Stimulated activated CD4-positive, alpha-beta T cell treated with anti-CD3 and anti-CD28 coated beads, TNF-alpha, amount 100 ng/mL, for 4 hours (primary cell): ENCODE data around the gene GGTA1.

ENCODE experiments used
- DNase-seq, 3 experiments: peaks; one replicate each; pipeline ENCODE4 v3.0.0-alpha.2; 2020; ENCODE audit warnings: low read depth in 3 of 3

GGTA1 gene

DNA sequence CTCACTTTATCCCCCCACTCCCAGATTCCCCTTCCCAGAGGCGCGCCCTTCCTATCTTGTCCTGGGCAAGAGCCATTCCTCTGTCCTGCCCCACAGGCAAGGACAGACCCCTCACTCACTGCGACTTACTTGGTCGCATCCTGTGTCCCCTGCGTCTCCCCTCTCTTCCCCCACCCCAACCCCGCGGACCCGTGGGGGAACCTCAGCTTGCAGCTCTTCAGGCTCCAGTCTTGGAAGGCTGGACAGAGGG is 542 bp downstream of the GGTA1 start:
- no peak for DNase-seq

DNA sequence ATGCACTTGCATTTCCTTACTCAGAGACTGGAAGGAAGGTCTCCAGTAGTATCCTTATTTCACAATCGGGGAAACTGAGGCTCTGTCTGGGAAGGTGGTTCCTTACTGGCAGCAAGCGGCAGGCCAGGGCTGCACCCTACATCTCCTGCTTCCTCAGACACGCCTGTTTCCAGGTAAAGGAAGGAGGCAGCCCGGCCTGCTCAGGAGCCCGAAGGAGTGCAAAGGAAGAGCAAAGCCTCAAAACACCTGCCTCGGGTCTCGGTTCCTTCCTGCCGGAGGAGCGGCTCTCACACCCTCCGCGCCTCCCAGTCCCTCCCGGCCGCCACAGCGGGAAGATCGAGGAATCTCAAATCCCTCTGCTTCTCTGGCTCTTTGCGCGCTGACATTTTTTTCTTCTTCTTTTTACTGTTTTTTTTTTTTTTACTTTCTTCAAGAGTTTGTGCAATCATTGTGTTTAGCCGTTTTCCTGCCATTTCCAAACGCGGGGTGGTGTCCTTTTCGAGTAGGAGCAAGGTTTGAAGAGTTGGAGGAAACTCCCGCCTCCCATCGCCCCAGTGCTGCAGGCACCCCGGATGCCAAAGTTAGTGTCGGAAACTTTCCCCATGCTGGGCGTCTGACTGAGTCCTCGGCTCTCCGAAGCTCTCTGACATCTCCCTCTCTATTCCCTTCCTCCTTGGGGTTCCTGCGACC is 1.0 kb downstream of the GGTA1 start:
- DNase-seq, result no peak

DNA sequence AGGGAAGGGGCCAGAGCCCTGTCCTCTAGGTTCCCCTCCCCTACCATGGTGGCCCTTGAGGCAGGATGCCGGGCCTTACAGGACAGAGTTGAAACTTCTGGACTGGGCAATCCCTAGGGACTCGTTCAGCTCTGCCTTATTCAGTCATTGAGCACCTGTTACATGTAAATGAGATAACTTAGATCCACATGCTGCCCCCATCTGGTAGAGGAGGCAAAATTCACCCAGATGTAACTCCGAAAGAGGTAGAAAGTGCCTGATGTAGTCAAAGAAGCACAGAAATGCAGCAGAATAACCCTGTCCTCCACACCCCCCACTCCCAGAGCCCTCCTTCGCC is 1.5 kb downstream of the GGTA1 start:
- DNase-seq, result peak in 1 of 3 experiments; percentile 3

DNA sequence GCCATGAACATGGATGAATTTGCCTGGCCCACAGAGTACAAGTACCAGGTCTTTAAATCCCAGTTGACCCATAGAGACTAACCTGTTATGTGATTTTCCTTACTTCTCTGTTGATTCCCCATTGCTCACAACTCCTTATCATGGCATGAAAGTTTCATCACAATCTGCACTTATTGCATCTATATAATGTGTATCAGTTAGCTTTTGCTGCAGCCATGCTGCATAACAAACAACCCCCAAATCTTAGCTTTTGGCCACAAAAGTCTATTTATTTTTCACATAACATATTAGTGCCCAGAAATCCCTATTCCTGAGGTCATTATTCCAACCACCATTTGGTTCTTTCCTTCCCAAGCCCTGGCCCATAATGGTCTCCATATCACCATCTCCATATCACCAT is 3.7 kb downstream of the GGTA1 start:
- DNase-seq, result no peak

DNA sequence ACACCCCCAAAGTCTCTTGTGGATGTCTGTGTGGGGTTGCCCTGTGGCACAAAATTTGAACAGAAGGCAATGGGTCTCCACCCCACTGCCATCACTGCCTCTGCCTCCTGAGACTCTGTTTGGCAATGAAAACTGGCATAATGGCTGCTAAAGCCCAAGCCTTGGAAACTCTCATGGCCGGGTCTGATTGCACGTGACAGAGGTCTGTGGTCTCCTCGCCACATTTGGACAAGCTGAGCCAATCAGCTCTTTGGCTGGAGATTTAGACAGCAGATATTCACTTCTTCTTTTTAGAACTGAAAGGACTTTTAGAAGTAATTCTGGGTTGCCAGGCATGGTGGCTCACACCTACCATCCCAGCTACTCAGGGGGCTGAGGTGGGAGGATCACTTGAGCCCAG is 5.5 kb downstream of the GGTA1 start:
- no peak for DNase-seq

DNA sequence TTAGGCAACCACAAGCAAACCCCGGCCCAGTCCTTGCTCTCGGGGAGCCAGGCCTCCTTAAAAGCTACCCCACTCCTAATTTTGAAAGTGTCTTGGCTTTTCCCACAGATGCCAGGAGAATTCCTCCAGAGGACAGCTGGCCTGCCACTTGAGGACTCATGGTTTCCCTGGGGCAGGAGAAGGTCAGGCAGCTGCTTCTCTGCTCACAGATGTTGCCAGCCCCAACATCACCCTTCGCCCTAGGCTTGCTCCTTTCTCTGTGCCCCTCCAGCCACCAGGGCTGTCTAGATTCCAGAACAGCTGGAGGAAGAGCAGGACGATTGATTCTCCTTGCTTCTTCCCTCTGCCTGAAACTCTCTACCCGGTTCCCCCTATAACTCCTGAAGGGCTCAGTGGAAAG is 8.5 kb downstream of the GGTA1 start:
- DNase-seq, result no peak

DNA sequence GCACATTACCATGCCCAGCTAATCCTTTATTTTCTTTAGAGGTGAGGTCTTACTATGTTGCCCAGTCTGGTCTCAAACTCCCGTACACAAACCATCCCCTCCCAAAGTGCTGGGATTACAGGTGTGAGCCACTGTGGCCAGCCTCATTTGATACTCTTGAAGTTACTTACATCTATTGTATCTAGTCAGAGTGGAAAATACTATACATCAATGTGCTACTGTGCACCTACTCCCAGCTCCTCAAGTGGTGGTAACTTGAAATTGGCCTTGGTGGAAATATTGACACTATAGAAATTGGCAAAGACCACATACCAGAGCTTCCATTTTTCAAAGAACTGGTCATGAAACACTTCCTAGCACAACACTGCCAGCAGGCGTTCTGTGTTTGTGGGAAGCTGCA is 10.3 kb downstream of the GGTA1 start:
- no peak for DNase-seq

DNA sequence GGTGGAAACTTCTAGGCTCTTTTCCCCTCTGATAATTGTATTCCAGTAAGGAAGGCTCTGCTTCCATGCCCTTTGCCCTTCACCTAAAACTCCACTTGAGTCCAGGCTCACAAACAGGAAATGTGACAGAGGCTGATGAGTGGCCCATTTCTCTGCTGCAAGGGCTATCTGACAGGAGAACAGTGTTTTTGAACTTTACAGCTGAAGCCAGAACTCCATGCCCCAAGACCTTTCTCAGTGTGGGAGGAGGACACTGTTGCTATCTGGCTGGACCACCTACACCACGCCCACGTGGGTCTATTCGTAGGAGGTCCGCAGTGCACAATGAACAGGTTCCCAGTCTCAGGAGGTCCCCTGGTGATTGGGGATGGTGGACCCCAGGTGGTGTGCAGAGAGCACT is 13.6 kb downstream of the GGTA1 start:
- DNase-seq, result no peak

DNA sequence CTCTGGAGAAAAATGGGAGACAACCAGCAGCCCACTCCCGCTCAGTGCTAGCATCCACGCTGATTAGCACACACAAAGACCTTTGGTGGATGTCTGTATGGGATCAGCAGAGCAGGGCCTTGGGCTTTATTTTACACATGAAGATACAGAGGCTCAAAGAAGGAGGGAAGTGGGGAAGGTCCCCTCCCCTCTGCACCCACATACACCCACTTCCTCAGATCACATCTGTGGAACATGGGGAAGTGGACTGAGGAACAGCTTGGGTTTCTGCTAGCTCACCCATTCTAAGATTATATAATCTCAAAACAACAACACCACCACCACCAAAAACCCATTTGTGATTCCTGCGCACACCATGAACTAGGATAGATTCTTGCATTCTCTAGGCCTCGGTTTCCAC is 14.0 kb downstream of the GGTA1 start:
- DNase-seq, result no peak

DNA sequence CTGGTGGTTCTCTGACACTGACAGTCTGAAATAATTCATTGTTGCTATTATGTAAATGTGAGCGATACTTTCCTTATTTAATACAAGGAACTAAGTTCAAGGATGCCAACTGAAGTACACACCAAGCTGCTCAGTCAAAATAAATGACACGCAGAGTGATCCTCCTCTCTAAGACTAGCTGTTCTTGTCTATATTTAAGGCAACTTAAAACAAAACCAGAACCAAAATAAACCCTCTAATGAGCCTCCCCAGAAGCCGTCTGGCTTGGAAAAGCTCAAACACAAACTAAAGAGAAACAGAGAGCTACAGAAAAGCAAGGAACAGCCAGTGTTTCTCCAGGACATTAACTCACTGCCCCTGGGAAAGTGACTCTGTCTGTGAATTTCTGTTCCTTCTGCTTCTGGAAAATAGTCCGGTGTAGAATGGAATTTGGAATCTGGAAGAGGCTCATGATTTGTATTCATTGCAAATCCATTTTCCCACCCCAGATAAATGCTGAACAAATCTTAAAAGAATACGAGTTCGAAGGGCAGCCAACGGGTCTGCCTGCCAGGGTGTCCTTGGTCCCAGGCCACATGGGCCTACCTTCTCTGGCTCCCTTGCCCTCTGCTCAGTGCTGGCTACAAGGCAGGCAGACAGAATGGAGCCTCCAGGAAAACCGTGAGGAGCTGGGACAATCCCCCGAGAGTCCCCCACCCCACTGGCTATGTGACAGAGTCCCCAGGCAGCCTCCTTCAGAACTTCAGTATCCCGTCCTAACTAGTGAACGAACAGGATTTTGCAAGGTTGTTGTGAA is 14.8 kb downstream of the GGTA1 start:
- no peak for DNase-seq

DNA sequence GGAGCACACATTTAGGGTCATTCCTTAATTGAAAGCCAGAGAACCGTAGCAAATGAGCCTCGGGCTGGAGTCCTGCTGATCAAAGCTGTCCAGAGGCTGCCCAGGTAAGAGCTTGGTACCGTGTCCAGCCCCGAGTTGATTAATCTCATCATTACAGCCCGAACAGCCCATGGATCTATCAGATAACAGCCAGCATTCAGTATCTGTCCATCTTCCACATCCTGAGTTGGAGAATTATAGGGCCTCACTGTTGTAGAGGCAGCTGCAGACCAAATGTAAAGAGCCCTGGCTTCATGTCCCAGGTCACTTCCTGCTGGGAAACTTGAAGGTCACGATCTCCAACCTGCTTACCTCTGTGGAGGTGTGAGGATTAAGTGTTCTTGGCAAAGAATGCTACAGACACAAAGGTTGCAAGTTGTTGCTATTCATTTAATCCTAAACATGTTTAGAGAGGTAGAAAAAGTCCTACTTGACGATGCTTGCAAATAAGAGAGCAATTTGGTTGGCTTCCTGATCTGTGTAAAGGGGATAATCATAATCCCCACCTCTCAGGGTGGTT is 16.1 kb downstream of the GGTA1 start:
- DNase-seq, result no peak

DNA sequence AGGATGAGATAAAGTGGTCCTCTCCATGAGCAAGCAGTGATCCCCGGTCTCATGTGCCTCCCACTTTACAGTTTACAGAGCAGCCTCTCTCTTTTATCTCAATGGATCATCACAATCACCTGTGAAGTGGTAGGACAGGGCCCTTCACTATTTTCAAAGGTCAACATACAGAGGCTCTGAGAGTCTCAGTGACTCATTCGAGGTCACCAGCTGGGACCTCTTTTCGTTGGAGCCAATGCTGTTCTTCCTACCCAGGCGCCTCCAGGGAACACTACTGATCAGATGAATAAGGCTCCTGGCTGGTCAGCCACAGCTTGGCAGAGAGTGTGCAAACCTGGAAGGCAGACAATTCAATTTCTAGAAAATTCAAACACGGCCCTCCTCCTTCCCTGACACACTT is 16.6 kb downstream of the GGTA1 start:
- no peak for DNase-seq

DNA sequence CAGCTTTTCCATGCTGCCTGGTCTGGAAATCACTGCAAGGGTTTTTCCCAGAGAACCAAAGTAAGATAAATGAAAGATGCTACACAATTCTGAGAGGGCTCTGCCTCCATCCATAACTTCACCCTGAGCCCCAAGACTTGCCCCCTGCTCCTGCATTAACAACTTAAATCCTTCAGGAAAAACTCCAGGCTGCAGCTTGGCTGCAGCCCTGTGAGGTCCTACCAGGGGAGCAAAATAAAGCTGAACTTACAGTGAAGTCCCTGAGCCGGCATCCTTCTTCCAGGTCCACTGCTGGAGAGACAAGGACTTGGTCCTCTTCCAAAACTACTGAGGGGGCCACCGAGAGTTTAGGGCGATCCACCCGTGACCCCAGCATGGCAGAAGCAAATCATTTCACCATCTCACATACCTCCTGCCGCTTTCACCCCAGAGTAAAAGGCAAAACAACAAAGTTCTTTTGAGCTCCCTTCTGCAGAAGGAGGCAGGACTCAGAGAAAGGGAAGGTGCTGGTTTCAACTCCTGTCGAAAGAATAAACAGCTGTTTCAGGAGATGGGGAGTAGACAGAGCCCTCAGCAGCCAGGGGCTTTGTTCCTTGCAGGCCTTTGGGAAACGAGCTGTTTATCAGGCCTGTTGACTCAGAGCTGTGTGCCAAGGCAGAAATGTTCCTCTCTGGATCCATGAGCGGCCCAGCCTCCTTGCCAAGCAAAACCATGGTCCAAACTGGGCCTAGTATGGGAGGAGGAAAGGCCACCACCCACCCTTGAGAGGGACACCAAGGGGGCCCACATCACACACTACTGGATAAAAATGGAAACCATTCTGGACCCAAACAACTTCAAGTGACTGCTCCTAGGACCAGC is 20.6 kb downstream of the GGTA1 start:
- no peak for DNase-seq

DNA sequence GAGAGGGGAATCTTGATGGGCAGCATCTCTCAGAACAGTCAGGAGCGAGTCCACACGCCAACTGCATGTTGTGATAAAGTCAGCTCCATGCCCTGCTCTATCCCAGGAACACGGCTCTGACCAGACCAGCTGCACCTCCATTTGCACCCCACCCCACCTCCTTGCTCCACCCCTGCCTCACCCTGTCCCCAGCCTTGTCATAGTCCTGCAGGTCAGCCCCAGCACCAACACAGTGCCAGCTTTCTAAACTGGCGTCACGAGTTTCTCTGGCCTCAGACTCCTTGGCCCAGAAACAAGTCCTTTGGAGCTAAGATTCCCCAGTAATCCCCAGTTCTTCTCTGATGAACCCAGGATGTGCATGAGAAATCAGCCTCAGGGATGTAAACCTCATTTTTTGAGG is 23.5 kb downstream of the GGTA1 start:
- no peak for DNase-seq

DNA sequence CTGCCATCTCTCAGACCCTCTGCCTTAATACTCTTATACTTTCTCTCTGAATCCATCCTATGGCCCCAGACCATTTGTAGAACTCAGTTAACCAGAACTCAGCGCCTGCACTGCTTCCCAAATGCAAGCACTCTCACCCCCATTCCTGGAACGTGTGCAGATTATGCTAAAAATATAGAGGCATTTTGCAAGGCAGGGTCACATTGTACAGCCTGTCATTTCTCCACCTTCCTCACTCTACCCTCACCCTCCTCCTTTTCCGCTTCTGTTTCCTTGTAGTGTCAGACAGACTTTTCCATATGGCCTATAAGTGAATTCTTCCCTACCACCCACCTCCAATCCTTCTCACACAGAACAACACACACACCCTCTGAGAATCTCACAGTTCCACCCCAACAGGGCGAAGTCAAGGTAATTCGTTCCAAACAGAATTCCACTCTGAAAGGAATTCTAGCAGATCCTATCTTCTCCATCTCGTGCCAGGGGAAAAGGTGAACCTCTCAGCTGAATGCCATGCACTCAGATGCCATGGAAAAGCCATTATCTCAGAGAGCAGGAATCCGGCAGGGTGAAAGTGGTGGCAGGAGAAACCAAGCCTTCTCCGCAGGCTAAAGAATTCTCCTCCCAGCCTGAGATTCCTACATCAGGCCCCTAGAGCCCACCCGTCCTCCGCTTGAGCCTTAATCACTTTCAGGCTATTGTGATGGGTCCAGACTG is 25.3 kb downstream of the GGTA1 start:
- no peak for DNase-seq

DNA sequence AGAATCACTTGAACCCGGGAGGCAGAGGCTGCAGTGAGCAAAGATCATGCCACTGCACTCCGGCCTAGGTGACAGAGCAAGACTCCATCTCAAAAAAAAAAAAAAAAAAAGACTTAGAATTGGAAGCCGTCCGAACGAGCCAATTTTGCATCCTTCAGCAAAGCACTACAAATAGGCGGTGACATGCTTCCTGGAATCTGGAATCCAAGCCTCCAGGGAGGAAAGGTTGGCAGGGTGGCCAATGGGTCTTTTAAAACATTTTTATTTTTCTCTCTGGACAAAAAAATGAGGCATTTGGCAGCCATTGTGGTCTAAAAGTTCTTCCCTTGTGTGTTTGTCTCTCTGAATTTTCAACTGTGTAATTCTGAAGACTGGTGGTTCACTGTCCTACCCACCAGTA is 26.4 kb downstream of the GGTA1 start:
- DNase-seq, result no peak

DNA sequence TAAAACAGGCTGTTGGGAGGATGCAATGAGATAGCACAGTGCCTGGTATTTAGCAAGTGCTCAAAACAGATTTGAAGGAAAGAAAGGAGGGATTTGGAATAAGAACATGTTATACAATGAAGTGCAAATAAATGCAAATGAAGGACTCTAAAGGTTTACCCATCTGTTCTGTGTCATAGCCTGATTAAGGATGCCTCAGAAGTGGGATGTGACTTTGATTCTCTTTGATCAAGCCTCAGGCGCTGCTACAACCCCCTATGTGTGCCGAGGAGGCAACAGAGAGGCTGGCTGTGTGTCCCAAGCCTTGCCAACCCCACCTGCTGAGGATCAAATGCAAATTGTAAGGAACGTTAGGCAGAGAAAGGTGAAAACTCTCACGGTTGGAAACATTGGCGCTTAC is 27.2 kb downstream of the GGTA1 start:
- DNase-seq, result no peak

DNA sequence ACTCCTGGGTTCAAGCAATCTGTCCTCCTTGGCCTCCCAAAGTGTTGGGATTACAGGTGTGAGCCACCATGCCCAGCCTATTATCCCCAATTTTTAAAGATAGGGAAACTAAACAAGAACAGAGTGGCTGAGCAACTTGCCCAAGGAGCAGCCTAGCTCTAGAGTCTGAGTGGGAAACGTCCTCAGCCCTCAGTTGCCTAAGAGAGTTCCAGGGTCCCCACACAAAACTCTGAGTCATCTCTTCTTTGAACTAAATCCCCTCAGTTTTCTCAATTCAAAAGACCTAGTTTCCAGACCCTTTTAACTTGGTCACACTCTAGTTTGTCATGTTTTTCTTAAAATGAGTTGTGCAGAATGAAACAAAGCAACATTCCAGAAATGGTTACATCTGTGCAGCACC is 33.5 kb downstream of the GGTA1 start:
- DNase-seq, result no peak

DNA sequence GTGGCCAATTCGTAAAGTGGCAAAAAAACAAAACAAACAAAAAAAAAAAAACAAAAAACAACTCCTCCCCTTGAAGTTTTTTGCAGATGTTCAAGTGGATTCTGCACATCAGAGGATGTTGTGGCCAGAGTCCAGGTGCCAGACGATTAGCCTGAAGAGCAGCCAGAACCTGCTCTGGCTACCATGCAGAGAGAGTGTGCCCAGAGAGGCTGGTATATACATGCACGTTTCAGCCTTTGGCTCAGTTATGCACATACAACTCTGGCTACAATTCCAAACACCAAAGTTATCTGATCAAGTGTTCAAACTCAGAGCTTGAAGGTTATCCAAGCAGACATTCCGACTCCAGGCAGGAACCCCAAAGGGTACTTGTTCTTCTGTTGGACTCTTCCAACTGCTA is 34.7 kb downstream of the GGTA1 start:
- no peak for DNase-seq

DNA sequence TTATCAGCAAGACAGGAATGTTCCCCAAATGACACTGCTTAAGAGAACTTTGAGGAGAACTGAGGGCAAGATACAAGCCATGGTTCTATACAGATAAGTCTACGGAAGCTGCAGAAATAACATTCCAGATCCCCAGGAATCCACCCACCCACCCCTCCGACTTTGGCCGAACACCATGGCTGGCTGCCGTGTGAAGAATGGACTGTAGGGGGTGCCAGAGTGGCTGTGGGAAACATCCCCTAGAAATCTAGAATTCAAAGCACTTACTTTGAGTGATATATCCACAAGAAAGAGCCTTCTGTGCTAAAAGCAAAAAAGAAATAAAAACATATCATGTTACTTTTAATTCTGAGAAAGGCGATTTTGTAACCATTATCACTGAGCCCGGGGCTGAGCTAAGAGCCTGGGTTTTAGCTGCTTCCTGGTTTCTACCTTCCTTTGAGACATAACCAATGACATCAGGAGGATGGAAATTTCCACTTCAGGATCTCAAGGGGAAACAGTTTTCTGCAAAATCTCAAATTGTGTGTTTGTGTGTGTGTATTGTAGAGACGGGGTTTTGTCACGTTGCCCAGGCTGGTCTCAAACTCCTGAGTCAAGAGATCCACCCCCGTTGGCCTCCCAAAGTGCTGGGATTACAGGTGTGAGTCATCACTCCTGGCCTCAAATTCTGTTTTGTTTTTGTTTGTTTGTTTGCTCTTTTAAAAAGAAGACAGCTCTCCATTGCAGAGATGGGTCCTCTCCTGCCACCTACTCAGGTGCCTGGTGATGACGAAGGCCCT is 36.4 kb downstream of the GGTA1 start:
- no peak for DNase-seq

DNA sequence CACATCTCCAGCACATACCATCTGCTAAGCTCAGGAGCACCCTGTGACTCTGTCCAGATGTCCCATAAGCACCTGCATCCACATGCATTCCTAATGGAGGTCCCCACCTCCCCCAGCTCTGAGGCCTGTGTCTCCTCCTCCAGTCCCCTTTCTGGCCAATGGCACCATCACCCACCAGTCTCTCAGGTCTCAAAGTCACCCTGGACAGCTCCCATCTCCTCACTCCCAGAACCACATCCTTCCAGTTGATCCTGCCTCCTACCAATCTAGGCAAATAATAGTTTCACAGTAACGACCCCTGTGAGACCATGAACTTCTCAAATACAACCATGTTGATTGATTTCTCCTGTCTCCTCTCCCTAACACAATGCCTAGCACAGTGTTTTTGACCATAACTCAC is 40.1 kb downstream of the GGTA1 start:
- no peak for DNase-seq
